Panc1 (cell line): ENCODE measurements around the gene GPD1. TPM values are rescaled to one million over a fixed set of nuclear protein-coding genes. Genes with fewer than 3 reads are reported as not detected.

Experiments used
- ATAC-seq: fragments of 200-7000 bp; cut with Tn5 transposase; 2 replicates; pipeline ENCODE4 v1.9.1; 2020; ENCODE audit warnings: mild to moderate bottlenecking, moderate library complexity
- BruUV-seq: library from RNA; stranded (reverse); fragments of 400-500 nt; replicated peaks from 2 replicates; lab custom pipeline; 2021; lab: Mats Ljungman, UMichigan
- CTCF ChIA-PET: fragments of 300-600 bp; sonication (Branson Sonifier 250); formaldehyde crosslinking; loops from one replicate; lab custom pipeline; 2022; ENCODE audit warnings: antibody characterized with exemption; lab: Charles Lee
- POLR2A ChIA-PET: fragments of 300-600 bp; sonication (Branson Sonifier 250); formaldehyde crosslinking; loops from one replicate; lab custom pipeline; 2022; ENCODE audit warnings: antibody characterized with exemption; lab: Charles Lee
- DNase-seq: peaks from one replicate; pipeline ENCODE4 v3.0.0-alpha.2; 2010; ENCODE audit warnings: low read depth, low spot score
- H3K27ac ChIP-seq: 2 replicates; pipeline ENCODE4 v1.5.1; 2011; ENCODE audit warnings: mild to moderate bottlenecking, low read length, inconsistent platforms
- H3K27me3 ChIP-seq: fragments of 200-500 bp; sonication (Bioruptor generic); 2 replicates; pipeline ENCODE4 v1.6.0; 2014; ENCODE audit warnings: low read length, inconsistent platforms; ENCODE audit not compliant: control insufficient read depth, insufficient read depth
- H3K36me3 ChIP-seq: fragments of 200-500 bp; sonication (Bioruptor generic); 2 replicates; pipeline ENCODE4 v1.5.1; 2014; ENCODE audit warnings: inconsistent platforms, mild to moderate bottlenecking, low read length, moderate library complexity; ENCODE audit not compliant: control insufficient read depth, insufficient read depth
- H3K4me1 ChIP-seq: 2 replicates; pipeline ENCODE4 v1.5.1; 2011; ENCODE audit warnings: inconsistent platforms, mild to moderate bottlenecking, low read length, moderate library complexity; ENCODE audit not compliant: control insufficient read depth, insufficient read depth
- H3K4me3 ChIP-seq, 2 experiments: 2 replicates each; pipeline ENCODE4 v1.5.1; 2011 to 2012; ENCODE audit warnings: low read depth in 2 of 2, low read length in 2 of 2, mild to moderate bottlenecking in 2 of 2, inconsistent platforms in 1 of 2, moderate library complexity in 1 of 2
- H3K9me3 ChIP-seq: fragments of 200-500 bp; sonication (Bioruptor generic); 2 replicates; pipeline ENCODE4 v1.5.1; 2014; ENCODE audit warnings: low read depth, mild to moderate bottlenecking, inconsistent platforms, low read length, moderate library complexity; ENCODE audit not compliant: control insufficient read depth, insufficient read depth
- POLR2AphosphoS5 ChIP-seq: IDR thresholded peaks from 2 replicates; pipeline ENCODE4 v1.6.1; 2012; ENCODE audit warnings: mild to moderate bottlenecking, low read depth, low read length, moderate library complexity
- SIN3A ChIP-seq: IDR thresholded peaks from 2 replicates; pipeline ENCODE4 v1.6.1; 2012; ENCODE audit warnings: low read depth, mild to moderate bottlenecking, low read length, moderate library complexity, borderline replicate concordance; ENCODE audit not compliant: insufficient read depth
- TCF7L2 ChIP-seq: IDR thresholded peaks from 2 replicates; pipeline ENCODE4 v1.6.1; 2011; ENCODE audit warnings: mild to moderate bottlenecking, low read depth, low read length, inconsistent platforms
- in situ Hi-C: cut with HindIII; loops from 2 replicates; pipeline ENCODE4 v1.10.0; 2016; ENCODE audit warnings: low sequenced_read_pairs, low pct_unique_long_range_greater_than_20kb
- intact Hi-C: fragments of 100-400 bp; cut with micrococcal nuclease; formaldehyde crosslinking; loops from one replicate; pipeline ENCODE4 v1.10.0; 2022; ENCODE audit not compliant: unreplicated experiment
- total RNA-seq: library from RNA; stranded (reverse); gene quantifications from one replicate; pipeline ENCODE4 v1.2.1, GENCODE V29; 2021; ENCODE audit not compliant: unreplicated experiment
- TF ChIP-seq, protein P1 (sequence below), 2 experiments: IDR thresholded peaks; 2 replicates each; pipeline ENCODE4 v1.6.1; 2011 to 2012; ENCODE audit warnings: low read depth in 2 of 2, control low read depth in 1 of 2, low read length in 1 of 2, mild to moderate bottlenecking in 1 of 2, moderate library complexity in 1 of 2; ENCODE audit not compliant: insufficient read depth in 1 of 2
- TF ChIP-seq, protein P2 (sequence below): fragments of 450-650 bp; IDR thresholded peaks from 2 replicates; pipeline ENCODE4 v1.5.1; 2017; ENCODE audit warnings: mild to moderate bottlenecking

The GPD1 gene
- total RNA-seq, 1 experiment from 2014 or later: 0.28 TPM

DNA sequence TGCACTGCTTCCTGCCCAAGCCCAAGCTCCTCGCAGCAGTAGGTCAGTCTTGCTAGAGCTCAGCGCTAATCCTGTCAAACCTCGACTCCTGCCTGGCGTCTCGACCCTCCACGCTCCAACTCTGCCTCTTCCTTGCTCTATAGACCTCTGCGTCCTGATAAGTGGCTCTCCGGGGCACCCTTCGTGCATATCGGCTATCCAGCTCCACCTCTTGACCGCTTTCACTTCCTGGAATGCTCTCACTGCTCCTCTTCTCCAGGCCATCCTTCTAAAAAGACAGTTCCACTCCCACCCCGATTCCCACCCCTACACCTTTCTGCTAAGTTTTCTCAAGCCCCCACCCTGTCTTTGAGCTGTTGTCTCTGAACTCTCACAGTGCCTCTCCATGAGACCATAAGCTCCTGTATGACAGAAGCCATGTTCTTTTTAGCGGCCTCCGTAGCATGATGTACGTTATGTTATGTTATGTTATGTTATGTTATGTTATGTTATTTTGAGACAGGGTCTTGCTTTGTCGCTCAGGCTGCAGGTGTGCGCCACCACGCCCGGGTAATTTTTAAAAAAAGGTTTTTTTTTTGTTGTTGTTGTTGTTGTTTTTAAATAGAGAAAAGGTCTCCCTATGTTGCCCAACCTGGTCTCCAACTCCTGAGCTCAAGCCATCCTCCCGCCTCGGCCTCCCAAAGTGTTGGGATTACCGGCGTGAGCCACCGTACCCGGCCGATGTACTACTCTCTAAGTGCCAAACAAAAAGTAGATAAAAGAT, 8.8 kb downstream of the GPD1 start:
- Histone ChIP-seq H3K4me3 (peak overlapping the region; percentile 64 to 99), H3K27me3 (no peaks in the 10 kb centered on the region), H3K27ac (peak overlapping the region; percentile 71), H3K9me3 (no peaks in the 10 kb centered on the region), H3K36me3 (no peaks in the 10 kb centered on the region), H3K4me1 (peaks cover 15% of the 10 kb centered on the region)
- ATAC-seq (peak; percentile 4; the same call in 1 of the 2 replicates), DNase-seq (no peak)
- in situ Hi-C loops: no loop called here
- POLR2A ChIA-PET: interaction anchor here (0.5 to 0.6 kb wide), 3 partner anchors 12 to 773 kb away, joined by 3 to 4 read pairs (median 3); no protein-coding TSS in a partner anchor
- intact Hi-C loops: loop anchor here (5.0 kb wide), 1 partner anchor 55 kb away; the partner anchor contains the start of gene CERS5
- BruUV-seq: TSS peak; percentile 58
- TF ChIP-seq, protein P1, sequence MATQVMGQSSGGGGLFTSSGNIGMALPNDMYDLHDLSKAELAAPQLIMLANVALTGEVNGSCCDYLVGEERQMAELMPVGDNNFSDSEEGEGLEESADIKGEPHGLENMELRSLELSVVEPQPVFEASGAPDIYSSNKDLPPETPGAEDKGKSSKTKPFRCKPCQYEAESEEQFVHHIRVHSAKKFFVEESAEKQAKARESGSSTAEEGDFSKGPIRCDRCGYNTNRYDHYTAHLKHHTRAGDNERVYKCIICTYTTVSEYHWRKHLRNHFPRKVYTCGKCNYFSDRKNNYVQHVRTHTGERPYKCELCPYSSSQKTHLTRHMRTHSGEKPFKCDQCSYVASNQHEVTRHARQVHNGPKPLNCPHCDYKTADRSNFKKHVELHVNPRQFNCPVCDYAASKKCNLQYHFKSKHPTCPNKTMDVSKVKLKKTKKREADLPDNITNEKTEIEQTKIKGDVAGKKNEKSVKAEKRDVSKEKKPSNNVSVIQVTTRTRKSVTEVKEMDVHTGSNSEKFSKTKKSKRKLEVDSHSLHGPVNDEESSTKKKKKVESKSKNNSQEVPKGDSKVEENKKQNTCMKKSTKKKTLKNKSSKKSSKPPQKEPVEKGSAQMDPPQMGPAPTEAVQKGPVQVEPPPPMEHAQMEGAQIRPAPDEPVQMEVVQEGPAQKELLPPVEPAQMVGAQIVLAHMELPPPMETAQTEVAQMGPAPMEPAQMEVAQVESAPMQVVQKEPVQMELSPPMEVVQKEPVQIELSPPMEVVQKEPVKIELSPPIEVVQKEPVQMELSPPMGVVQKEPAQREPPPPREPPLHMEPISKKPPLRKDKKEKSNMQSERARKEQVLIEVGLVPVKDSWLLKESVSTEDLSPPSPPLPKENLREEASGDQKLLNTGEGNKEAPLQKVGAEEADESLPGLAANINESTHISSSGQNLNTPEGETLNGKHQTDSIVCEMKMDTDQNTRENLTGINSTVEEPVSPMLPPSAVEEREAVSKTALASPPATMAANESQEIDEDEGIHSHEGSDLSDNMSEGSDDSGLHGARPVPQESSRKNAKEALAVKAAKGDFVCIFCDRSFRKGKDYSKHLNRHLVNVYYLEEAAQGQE (IDR thresholded peaks at IDR 0.05; ENCODE audit: insufficient read depth in 1 of 2, low read depth in 2 of 2, low read length in 1 of 2): no peak
- no peak for TF ChIP-seq TCF7L2
- no peak for TF ChIP-seq POLR2AphosphoS5
- no peak; the same call in 1 of the 2 replicates for TF ChIP-seq SIN3A
- TF ChIP-seq, protein P2, sequence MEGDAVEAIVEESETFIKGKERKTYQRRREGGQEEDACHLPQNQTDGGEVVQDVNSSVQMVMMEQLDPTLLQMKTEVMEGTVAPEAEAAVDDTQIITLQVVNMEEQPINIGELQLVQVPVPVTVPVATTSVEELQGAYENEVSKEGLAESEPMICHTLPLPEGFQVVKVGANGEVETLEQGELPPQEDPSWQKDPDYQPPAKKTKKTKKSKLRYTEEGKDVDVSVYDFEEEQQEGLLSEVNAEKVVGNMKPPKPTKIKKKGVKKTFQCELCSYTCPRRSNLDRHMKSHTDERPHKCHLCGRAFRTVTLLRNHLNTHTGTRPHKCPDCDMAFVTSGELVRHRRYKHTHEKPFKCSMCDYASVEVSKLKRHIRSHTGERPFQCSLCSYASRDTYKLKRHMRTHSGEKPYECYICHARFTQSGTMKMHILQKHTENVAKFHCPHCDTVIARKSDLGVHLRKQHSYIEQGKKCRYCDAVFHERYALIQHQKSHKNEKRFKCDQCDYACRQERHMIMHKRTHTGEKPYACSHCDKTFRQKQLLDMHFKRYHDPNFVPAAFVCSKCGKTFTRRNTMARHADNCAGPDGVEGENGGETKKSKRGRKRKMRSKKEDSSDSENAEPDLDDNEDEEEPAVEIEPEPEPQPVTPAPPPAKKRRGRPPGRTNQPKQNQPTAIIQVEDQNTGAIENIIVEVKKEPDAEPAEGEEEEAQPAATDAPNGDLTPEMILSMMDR: no peak
- CTCF ChIA-PET: interaction anchor here (0.5 to 2.6 kb wide), 12 partner anchors 11 to 408 kb away, joined by 3 to 15 read pairs (median 5); partner anchors contain the start of gene CERS5

DNA sequence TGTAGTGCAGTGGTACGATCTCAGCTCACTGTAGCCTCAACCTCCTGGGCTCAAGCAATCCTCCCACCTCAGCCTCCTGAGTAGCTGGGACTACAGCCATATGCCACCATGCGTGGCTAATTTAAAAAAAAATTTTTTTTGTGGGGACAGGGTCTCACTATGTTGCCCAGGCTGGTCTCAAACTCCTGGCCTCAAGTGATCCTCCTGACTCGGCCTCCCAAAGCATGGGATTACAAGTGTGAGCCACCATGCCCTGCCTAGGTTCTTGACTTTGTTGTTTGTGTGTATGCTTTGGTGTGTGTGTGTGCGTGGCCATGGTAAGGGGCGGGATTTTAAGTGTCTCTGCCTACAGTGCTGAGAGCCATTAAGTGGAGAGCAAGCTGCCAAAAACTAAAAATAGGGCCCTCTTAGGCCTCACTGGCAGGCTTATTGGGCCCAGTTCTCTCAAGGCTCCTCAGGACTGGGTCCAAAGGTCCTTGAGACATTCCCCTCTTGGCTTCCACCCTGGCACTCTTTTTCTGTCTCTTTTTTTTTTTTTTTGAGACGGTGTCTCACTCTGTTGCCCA, 13.3 kb downstream of the GPD1 start:
- CTCF ChIA-PET: interaction anchor here (0.6 kb wide), 1 partner anchor 32 kb away, joined by 11 read pairs; the partner anchor contains the start of gene SMARCD1
- POLR2A ChIA-PET: no interaction called here

More for the DNA sequence above, 13.3 kb downstream of the GPD1 start:
- TF ChIP-seq SIN3A (no peak), POLR2AphosphoS5 (no peak), TCF7L2 (no peak)
- TF ChIP-seq, protein P2: no peak
- TF ChIP-seq, protein P1 (IDR thresholded peaks at IDR 0.05; ENCODE audit: insufficient read depth in 1 of 2, low read depth in 2 of 2, low read length in 1 of 2): no peak
- intact Hi-C loops: no loop called here
- no peak for ATAC-seq
- H3K27ac ChIP-seq: no peak overlapping the region
- no TSS peak for BruUV-seq
- no peaks in the 10 kb centered on the region for H3K27me3 ChIP-seq
- no peak overlapping the region for H3K4me3 ChIP-seq
- no peaks in the 10 kb centered on the region; the same call in 1 of the 2 replicates for H3K36me3 ChIP-seq
- H3K4me1 ChIP-seq: peaks cover 3% of the 10 kb centered on the region; the same call in 1 of the 2 replicates
- DNase-seq: no peak
- in situ Hi-C loops: no loop called here
- H3K9me3 ChIP-seq: no peaks in the 10 kb centered on the region
